Measurements from ENCODE around the gene TP53RK. TPM values are rescaled to one million over a fixed set of nuclear protein-coding genes. Genes with fewer than 3 reads are reported as not detected.

TP53RK gene
- total and polyA plus RNA-seq, 2 donors (not counting 1 experiment from before 2014, with no cell fraction given): 3.1 to 22.5 TPM

- Mint-ChIP-seq H3K9me3 (ENCODE audit: insufficient read depth) (no peaks in the 10 kb centered on the region), H3K27me3 (peaks cover 21% of the 10 kb centered on the region), H3K4me1 (no peaks in the 10 kb centered on the region), H3K4me3 (no peak overlapping the region), H3K27ac (no peak overlapping the region)
- WGBS (ENCODE audit: insufficient coverage): 92% methylated on average over 3 of the region's 4 CpGs
- TF ChIP-seq CTCF (IDR thresholded peaks at IDR 0.05) (no peak), EZH2 (IDR thresholded peaks at IDR 0.05; ENCODE audit: borderline replicate concordance, insufficient read depth, low read depth, low read length, poor library complexity, severe bottlenecking) (no peak)
- no peaks in the 10 kb centered on the region for H3K36me3 ChIP-seq (replicated peaks in 1 of 2; ENCODE audit: control extremely low read depth in 1 of 2, control insufficient read depth in 1 of 2, extremely low read depth in 1 of 2, insufficient read depth in 2 of 2, low read length in 1 of 2)
- no peak overlapping the region for H2AFZ ChIP-seq (ENCODE audit: insufficient read depth, low read depth, low read length, poor library complexity, severe bottlenecking)
- H3K27ac ChIP-seq (ENCODE audit: low read length in 2 of 2): no peak overlapping the region
- no peak overlapping the region for H3K9ac ChIP-seq (ENCODE audit: low read length)
- H3K4me2 ChIP-seq (replicated peaks; ENCODE audit: low read depth, low read length, poor library complexity, severe bottlenecking): no peak overlapping the region
- H3K4me1 ChIP-seq (ENCODE audit: control insufficient read depth in 2 of 2, insufficient read depth in 2 of 2, low read length in 2 of 2): no peaks in the 10 kb centered on the region
- H3K79me2 ChIP-seq (ENCODE audit: control insufficient read depth, insufficient read depth, low read length): no peaks in the 10 kb centered on the region
- intact Hi-C loops (cut with micrococcal nuclease): no loop called here
- no peak for ATAC-seq (ENCODE audit: low read depth)
- CTCF ChIA-PET: no interaction called here
- H4K20me1 ChIP-seq (ENCODE audit: control insufficient read depth, insufficient read depth, low read length, poor library complexity, severe bottlenecking): no peaks in the 10 kb centered on the region
- H3K27me3 ChIP-seq (replicated peaks in 1 of 4; ENCODE audit: control extremely low read depth in 1 of 4, control insufficient read depth in 3 of 4, insufficient read depth in 4 of 4, low read length in 3 of 4): peaks cover 0 to 3% (median 1%) of the 10 kb centered on the region in 4 experiments
- POLR2A ChIA-PET: no interaction called here
- peaks cover 0 to 3% (median 0%) of the 10 kb centered on the region in 3 donors for H3K9me3 ChIP-seq (ENCODE audit: control extremely low read depth in 1 of 3, control insufficient read depth in 2 of 3, insufficient read depth in 1 of 3, low read length in 2 of 3)
- no peak overlapping the region for H3K4me3 ChIP-seq (ENCODE audit: control extremely low read depth in 1 of 5, extremely low read depth in 1 of 5, insufficient read depth in 1 of 5, low read depth in 2 of 5, low read length in 4 of 5)
- DNase-seq: no peak
Observed at GRCh38 chr20:46731770-46732169, 42.5 kb upstream of the TP53RK start.

GRCh38 chr20:46725186-46726165 is 36.2 kb upstream of the TP53RK start:
- H3K27ac Mint-ChIP-seq: no peak overlapping the region
- intact Hi-C loops (cut with micrococcal nuclease): no loop called here
- Histone ChIP-seq H3K4me1 (ENCODE audit: control insufficient read depth in 2 of 2, insufficient read depth in 2 of 2, low read length in 2 of 2) (no peaks in the 10 kb centered on the region), H3K9ac (ENCODE audit: low read length) (no peak overlapping the region), H3K4me3 (ENCODE audit: control extremely low read depth in 1 of 5, extremely low read depth in 1 of 5, insufficient read depth in 1 of 5, low read depth in 2 of 5, low read length in 4 of 5) (no peak overlapping the region), H3K79me2 (ENCODE audit: control insufficient read depth, insufficient read depth, low read length) (no peaks in the 10 kb centered on the region), H2AFZ (ENCODE audit: insufficient read depth, low read depth, low read length, poor library complexity, severe bottlenecking) (no peak overlapping the region), H3K27ac (ENCODE audit: low read length in 2 of 2) (no peak overlapping the region), H3K4me2 (replicated peaks; ENCODE audit: low read depth, low read length, poor library complexity, severe bottlenecking) (no peak overlapping the region), H3K36me3 (replicated peaks in 1 of 2; ENCODE audit: control extremely low read depth in 1 of 2, control insufficient read depth in 1 of 2, extremely low read depth in 1 of 2, insufficient read depth in 2 of 2, low read length in 1 of 2) (no peaks in the 10 kb centered on the region), H3K27me3 (replicated peaks in 1 of 4; ENCODE audit: control extremely low read depth in 1 of 4, control insufficient read depth in 3 of 4, insufficient read depth in 4 of 4, low read length in 3 of 4) (peaks cover 0 to 4% (median 0%) of the 10 kb centered on the region in 4 experiments), H4K20me1 (ENCODE audit: control insufficient read depth, insufficient read depth, low read length, poor library complexity, severe bottlenecking) (no peaks in the 10 kb centered on the region), H3K9me3 (ENCODE audit: control extremely low read depth in 1 of 3, control insufficient read depth in 2 of 3, insufficient read depth in 1 of 3, low read length in 2 of 3) (peaks cover 0 to 15% (median 7%) of the 10 kb centered on the region in 3 donors)
- no peak for ATAC-seq (ENCODE audit: low read depth)
- ChIA-PET POLR2A (no interaction called here), CTCF (no interaction called here)
- 94% methylated on average over 27 of the region's 27 CpGs for WGBS (ENCODE audit: insufficient coverage)
- H3K9me3 Mint-ChIP-seq (ENCODE audit: insufficient read depth): peaks cover under 1% of the 10 kb centered on the region
- H3K4me1 Mint-ChIP-seq: no peaks in the 10 kb centered on the region
- TF ChIP-seq EZH2 (IDR thresholded peaks at IDR 0.05; ENCODE audit: borderline replicate concordance, insufficient read depth, low read depth, low read length, poor library complexity, severe bottlenecking): no peak
- no peak for TF ChIP-seq CTCF (IDR thresholded peaks at IDR 0.05)
- peaks cover 12% of the 10 kb centered on the region for H3K27me3 Mint-ChIP-seq
- H3K4me3 Mint-ChIP-seq: no peak overlapping the region
- DNase-seq: no peak

Data from B cell (primary cell).